ENCODE measurements around the gene NAB1.
"Not testable (repeated sequence)": the region's sequence is repeated elsewhere in the genome, so short reads cannot be mapped to it uniquely, and the experiment has no call there.

The NAB1 gene

GRCh38 chr2:190649035-190649797 is at the start of gene NAB1:
Gene NAB1 (plus strand): TSS chr2:190649083. CDS start chr2:190659177, 10,094 bp downstream.
- peak in 1 of 2 experiments; percentile 44 for DNase-seq (ENCODE audit: low read depth in 2 of 2)

- no peak for DNase-seq (ENCODE audit: low read depth in 2 of 2)
Measured at GRCh38 chr2:190599546-190600220, 49.2 kb upstream of the NAB1 start.

DNA sequence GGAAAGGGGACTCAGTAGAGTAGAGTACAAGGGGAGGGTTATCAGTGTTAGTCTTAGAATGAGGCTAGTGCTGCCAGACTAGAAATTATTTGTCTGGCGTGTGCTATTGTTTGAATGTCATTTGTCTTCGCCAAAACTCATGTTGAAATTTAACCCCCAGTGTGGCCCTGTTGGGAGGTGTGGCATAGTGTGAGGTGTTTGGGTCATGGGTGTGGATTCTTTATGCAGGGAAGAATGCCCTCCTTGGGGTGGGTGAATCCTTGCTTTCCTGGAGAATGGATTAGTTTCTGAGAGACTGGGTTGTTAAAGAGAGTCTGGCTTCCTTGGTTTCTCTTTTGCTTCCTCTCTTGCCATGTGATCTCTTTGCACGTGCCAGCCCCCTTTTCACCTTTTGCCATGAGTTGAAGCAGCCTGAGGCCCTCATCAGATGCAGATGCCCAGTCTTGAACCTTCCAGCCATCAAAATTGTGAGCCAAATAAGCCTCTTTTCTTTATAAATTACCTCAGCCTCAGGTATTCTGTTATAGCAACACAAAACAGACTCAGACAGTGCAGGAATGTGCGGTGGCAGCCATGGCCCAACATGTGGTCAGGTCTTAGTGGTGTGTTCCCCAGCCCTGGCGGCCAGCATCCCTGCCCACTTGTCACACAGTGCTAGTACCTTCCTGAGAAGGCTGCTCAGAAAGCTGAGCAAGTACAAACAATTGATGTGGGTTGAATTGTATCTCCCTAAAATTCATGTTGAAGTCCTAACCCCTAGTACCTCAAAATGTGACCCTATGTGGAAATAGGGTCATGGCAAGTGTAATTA is 48.4 kb upstream of the NAB1 start:
- DNase-seq (ENCODE audit: low read depth in 2 of 2): no peak

DNA sequence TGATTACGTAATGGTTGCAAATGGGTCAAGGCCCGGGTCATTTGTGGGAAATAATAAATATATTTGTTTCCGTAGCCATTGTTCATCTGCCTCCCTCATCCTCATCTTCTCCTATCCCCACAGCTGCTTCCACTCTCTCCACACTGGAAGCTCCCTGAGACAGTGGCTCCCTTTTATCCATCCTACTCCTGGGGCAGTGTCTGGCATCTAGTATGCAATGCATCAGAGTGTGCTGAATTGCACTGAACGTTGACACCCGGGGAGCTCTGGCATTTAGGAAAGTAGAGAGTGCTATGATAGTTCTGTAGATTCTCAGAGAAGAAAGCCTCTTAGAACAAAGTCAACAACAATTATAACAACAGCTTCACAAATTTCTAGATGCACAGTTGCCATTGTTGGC is 45.5 kb upstream of the NAB1 start:
- no peak for DNase-seq (ENCODE audit: low read depth in 2 of 2)

DNA sequence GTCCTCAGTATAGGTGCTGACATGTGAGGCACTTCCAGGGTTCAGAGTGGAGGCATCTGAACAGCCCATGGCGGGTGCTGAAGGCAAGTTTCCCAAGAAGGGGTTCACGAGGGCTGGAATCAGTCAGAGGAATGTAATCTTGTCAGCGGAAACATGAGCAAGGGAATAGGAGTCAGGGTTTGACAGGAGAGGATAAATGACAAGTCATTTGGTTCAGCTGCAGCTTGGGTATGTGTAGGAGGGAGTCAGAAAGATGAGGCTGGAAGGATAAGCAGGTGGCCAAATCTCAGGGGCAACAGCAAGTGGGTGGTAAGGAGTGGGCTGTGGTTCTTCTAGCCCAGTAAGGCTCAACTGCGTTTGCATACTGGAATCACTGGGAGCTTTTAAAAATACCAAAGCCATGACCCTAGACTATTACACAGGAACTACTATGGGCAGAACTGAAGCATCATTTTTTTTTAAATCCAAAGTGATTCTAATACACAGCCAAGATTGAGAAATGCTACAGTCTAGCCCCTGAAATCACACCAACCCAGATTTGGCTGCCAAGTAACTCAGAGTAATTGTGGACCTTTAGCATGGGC is 41.8 kb upstream of the NAB1 start:
- DNase-seq (ENCODE audit: low read depth in 2 of 2): no peak

DNA sequence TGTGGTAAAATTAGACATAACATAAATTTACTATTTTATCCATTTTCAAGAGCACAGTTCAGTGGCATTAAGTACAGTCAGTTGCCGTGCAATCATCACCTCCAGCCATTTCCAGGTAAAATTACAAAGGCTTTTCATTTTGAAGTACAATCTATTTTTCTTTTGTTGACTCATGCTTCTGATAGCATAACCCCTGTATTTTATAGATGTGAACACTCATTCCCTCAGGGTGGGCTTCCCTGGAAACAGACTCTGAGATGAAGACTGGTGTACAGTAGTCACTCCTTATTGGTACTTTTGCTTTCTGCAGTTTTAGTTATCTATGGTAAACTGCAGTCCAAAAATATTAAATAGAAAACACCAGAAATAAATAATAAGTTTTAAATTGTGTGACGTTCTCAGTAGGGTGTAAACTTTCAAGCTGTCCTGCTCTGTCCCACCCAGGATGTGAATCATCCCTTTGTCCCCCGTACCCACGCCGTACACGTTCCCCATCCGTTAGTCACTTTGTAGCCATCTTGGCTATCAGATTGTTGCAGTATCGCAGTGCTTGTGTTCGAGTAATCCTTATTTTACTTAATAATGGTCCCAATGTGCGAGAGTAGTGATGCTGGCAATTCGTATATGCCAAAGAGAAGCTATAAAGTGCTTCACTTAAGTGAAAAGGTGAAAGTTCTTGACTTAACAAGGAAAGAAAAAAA is 41.1 kb upstream of the NAB1 start:
- DNase-seq (ENCODE audit: low read depth in 2 of 2): no peak

GRCh38 chr2:190608863-190609262 is 40.0 kb upstream of the NAB1 start:
- DNase-seq (ENCODE audit: low read depth in 2 of 2): not testable (repeated sequence)

- not testable (repeated sequence) for DNase-seq (ENCODE audit: low read depth in 2 of 2)
Measured at GRCh38 chr2:190609397-190609796, 39.5 kb upstream of the NAB1 start.

- not testable (repeated sequence) for DNase-seq (ENCODE audit: low read depth in 2 of 2)
Measured at GRCh38 chr2:190610528-190610927, 38.4 kb upstream of the NAB1 start.

- DNase-seq (ENCODE audit: low read depth in 2 of 2): no peak
Measured at GRCh38 chr2:190615555-190616200, 33.2 kb upstream of the NAB1 start.

- DNase-seq (ENCODE audit: low read depth in 2 of 2): no peak
Measured at GRCh38 chr2:190618030-190618429, 30.9 kb upstream of the NAB1 start.

GRCh38 chr2:190625691-190626090 is 23.2 kb upstream of the NAB1 start:
- no peak for DNase-seq (ENCODE audit: low read depth in 2 of 2)

GRCh38 chr2:190626641-190627210 is 22.2 kb upstream of the NAB1 start:
- DNase-seq (ENCODE audit: low read depth in 2 of 2): no peak

DNA sequence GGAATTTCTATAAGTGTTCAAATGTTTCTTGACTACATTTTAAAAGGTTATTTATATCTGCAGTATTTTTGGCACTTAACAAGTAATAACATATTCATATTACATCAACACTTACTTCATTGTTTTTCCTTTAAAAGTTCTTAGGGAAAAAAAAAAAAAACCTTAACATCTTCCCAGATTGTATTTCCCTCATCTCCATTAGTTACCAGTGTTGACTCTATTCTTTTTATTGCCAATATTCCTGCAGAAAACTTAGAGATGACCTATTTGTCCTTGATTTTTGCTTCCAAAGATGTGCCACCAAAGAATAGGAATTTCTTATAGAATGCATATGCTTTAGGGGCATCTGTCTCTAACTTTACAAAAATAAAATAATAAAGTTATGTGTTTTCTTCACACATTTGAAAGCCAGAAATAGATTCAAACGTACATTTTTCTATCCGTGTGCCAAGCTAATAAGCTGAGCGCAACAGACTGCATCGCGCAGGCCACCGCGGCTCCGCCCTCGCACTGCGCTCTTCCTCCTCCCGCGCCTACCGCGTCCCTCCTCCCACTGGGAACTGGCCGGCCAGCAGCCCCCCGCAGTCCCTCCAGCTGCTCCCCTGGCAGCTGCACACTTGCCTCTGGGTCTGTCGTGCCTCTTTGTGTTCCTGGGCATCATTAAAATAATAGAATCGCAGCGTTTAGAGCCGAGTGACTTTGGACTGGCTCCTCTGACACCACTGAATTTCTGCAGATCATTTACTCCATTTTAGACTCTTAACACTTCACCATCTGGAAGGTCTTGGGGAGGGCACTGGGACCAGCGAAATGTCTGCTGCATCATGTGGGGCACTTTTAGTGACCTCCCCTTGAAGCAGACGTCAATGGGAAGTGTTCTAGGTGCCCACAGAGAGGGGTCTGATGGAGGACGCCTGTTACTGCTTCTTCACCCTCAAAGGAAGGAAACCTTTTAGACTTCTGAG is 21.2 kb upstream of the NAB1 start:
- DNase-seq (ENCODE audit: low read depth in 2 of 2): no peak

GRCh38 chr2:190628591-190629319 is 20.1 kb upstream of the NAB1 start:
- no peak for DNase-seq (ENCODE audit: low read depth in 2 of 2)

DNA sequence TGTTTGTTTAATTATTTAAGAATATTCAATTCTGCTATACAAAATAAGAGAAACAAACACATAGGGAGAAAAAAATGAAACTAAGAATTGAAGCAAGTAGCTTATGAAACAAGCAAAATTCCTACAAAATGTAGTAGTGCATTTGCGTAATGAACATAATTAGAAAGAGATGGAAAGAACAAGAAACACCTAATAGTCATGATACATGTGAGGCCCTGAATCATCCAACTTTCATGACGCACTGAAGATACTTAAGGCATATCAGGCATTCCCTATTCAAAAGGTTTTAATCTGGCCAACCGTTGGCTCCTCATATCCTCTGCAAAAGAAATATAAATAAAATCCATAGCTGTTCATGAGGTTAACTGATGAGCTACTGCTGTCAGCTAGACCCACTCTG is 14.5 kb upstream of the NAB1 start:
- no peak for DNase-seq (ENCODE audit: low read depth in 2 of 2)

GRCh38 chr2:190635781-190636180 is 13.1 kb upstream of the NAB1 start:
- DNase-seq (ENCODE audit: low read depth in 2 of 2): no peak

GRCh38 chr2:190636361-190636760 is 12.5 kb upstream of the NAB1 start:
- no peak for DNase-seq (ENCODE audit: low read depth in 2 of 2)

- no peak for DNase-seq (ENCODE audit: low read depth in 2 of 2)
Measured at GRCh38 chr2:190637281-190637734, 11.6 kb upstream of the NAB1 start.

Measured in stimulated activated CD4-positive, alpha-beta T cell treated with anti-CD3 and anti-CD28 coated beads, Interleukin-12 subunit alpha, Interleukin-12 subunit beta, amount 100 ng/mL, for 24 hours (primary cell).